Dendritic cell treated with granulocyte-macrophage colony-stimulating factor and Interleukin-4, amounts not matched to agents 40 ng/mL and 50 ng/mL, for 4 days (primary cell): ENCODE results near the gene SEC14L1.
"Not testable (repeated sequence)": the region's sequence is repeated elsewhere in the genome, so short reads cannot be mapped to it uniquely, and the experiment has no call there.

ENCODE experiments used
- H3K27ac Mint-ChIP-seq: one replicate; pipeline ENCODE4 v1.8.0; 2022; ENCODE audit warnings: mild to moderate bottlenecking, mixed read lengths
- H3K27me3 Mint-ChIP-seq: one replicate; pipeline ENCODE4 v1.8.0; 2022; ENCODE audit warnings: mild to moderate bottlenecking, mixed read lengths
- H3K36me3 Mint-ChIP-seq: one replicate; pipeline ENCODE4 v1.8.0; 2022; ENCODE audit warnings: low read depth, mixed read lengths
- H3K4me1 Mint-ChIP-seq: one replicate; pipeline ENCODE4 v1.8.0; 2022; ENCODE audit warnings: low read depth, mixed read lengths
- H3K4me3 Mint-ChIP-seq: one replicate; pipeline ENCODE4 v1.8.0; 2022; ENCODE audit warnings: mild to moderate bottlenecking, moderate library complexity, mixed read lengths
- H3K9me3 Mint-ChIP-seq: one replicate; pipeline ENCODE4 v1.8.0; 2022; ENCODE audit warnings: mixed read lengths
- intact Hi-C: fragments of 100-400 bp; cut with micrococcal nuclease; formaldehyde crosslinking; loops from one replicate; pipeline ENCODE4 v1.15.0; 2022

SEC14L1 gene

GRCh38 chr17:77142689-77143088, 1.9 kb downstream of the SEC14L1 start:
- Mint-ChIP-seq H3K27ac (no peak overlapping the region), H3K9me3 (peaks cover 6% of the 10 kb centered on the region), H3K36me3 (peaks cover 69% of the 10 kb centered on the region), H3K4me3 (peak overlapping the region; percentile 84), H3K27me3 (no peaks in the 10 kb centered on the region), H3K4me1 (peaks cover 61% of the 10 kb centered on the region)
- intact Hi-C loops: no loop called here

GRCh38 chr17:77143306-77143705, 2.5 kb downstream of the SEC14L1 start:
- Mint-ChIP-seq H3K27me3 (no peaks in the 10 kb centered on the region), H3K36me3 (peaks cover 69% of the 10 kb centered on the region), H3K4me3 (no peak overlapping the region), H3K4me1 (peaks cover 61% of the 10 kb centered on the region), H3K27ac (no peak overlapping the region), H3K9me3 (no peaks in the 10 kb centered on the region)
- intact Hi-C loops: no loop called here

GRCh38 chr17:77144227-77144626, 3.5 kb downstream of the SEC14L1 start:
- intact Hi-C loops: no loop called here
- Mint-ChIP-seq H3K4me1 (peaks cover 69% of the 10 kb centered on the region), H3K27ac (no peak overlapping the region), H3K36me3 (peaks cover 73% of the 10 kb centered on the region), H3K27me3 (no peaks in the 10 kb centered on the region), H3K9me3 (no peaks in the 10 kb centered on the region), H3K4me3 (no peak overlapping the region)

- Mint-ChIP-seq H3K27me3 (no peaks in the 10 kb centered on the region), H3K27ac (peak overlapping the region; percentile 55), H3K36me3 (peaks cover 82% of the 10 kb centered on the region), H3K4me1 (peaks cover 66% of the 10 kb centered on the region), H3K4me3 (peak overlapping the region; percentile 33), H3K9me3 (no peaks in the 10 kb centered on the region)
- intact Hi-C loops: no loop called here
Observed at GRCh38 chr17:77145224-77145611, 4.4 kb downstream of the SEC14L1 start.

GRCh38 chr17:77145612-77146245, 5.0 kb downstream of the SEC14L1 start:
- Mint-ChIP-seq H3K27ac (peak overlapping the region; percentile 55), H3K4me3 (peak overlapping the region; percentile 66), H3K4me1 (peaks cover 71% of the 10 kb centered on the region), H3K36me3 (peaks cover 87% of the 10 kb centered on the region), H3K9me3 (no peaks in the 10 kb centered on the region), H3K27me3 (no peaks in the 10 kb centered on the region)
- intact Hi-C loops: no loop called here

GRCh38 chr17:77146246-77146632, 5.5 kb downstream of the SEC14L1 start:
- Mint-ChIP-seq H3K27me3 (no peaks in the 10 kb centered on the region), H3K4me3 (peak overlapping the region; percentile 66), H3K27ac (peak overlapping the region; percentile 55), H3K36me3 (peaks cover 92% of the 10 kb centered on the region), H3K4me1 (peaks cover 74% of the 10 kb centered on the region), H3K9me3 (no peaks in the 10 kb centered on the region)
- intact Hi-C loops: no loop called here

GRCh38 chr17:77146882-77147281, 6.1 kb downstream of the SEC14L1 start:
- H3K36me3 Mint-ChIP-seq: peaks cover 95% of the 10 kb centered on the region
- intact Hi-C loops: no loop called here
- H3K27me3 Mint-ChIP-seq: no peaks in the 10 kb centered on the region
- H3K4me1 Mint-ChIP-seq: peaks cover 73% of the 10 kb centered on the region
- no peaks in the 10 kb centered on the region for H3K9me3 Mint-ChIP-seq
- H3K4me3 Mint-ChIP-seq: no peak overlapping the region
- no peak overlapping the region for H3K27ac Mint-ChIP-seq

GRCh38 chr17:77147357-77147801, 6.6 kb downstream of the SEC14L1 start:
- Mint-ChIP-seq H3K27me3 (no peaks in the 10 kb centered on the region), H3K36me3 (peaks cover 94% of the 10 kb centered on the region), H3K9me3 (no peaks in the 10 kb centered on the region), H3K4me1 (peaks cover 70% of the 10 kb centered on the region), H3K27ac (no peak overlapping the region), H3K4me3 (no peak overlapping the region)
- intact Hi-C loops: no loop called here

GRCh38 chr17:77148077-77148939, 7.5 kb downstream of the SEC14L1 start:
- Mint-ChIP-seq H3K4me3 (no peak overlapping the region), H3K27ac (peak overlapping the region; percentile 6), H3K36me3 (peaks cover 93% of the 10 kb centered on the region), H3K4me1 (peaks cover 69% of the 10 kb centered on the region), H3K9me3 (no peaks in the 10 kb centered on the region), H3K27me3 (no peaks in the 10 kb centered on the region)
- intact Hi-C loops: no loop called here

GRCh38 chr17:77148940-77149510, 8.3 kb downstream of the SEC14L1 start:
- H3K27ac Mint-ChIP-seq: peak overlapping the region; percentile 6
- peaks cover 93% of the 10 kb centered on the region for H3K36me3 Mint-ChIP-seq
- peaks cover 74% of the 10 kb centered on the region for H3K4me1 Mint-ChIP-seq
- intact Hi-C loops: no loop called here
- no peaks in the 10 kb centered on the region for H3K9me3 Mint-ChIP-seq
- H3K4me3 Mint-ChIP-seq: no peak overlapping the region
- H3K27me3 Mint-ChIP-seq: no peaks in the 10 kb centered on the region

GRCh38 chr17:77150196-77150595, 9.4 kb downstream of the SEC14L1 start:
- H3K36me3 Mint-ChIP-seq: peaks cover 92% of the 10 kb centered on the region
- H3K27ac Mint-ChIP-seq: no peak overlapping the region
- intact Hi-C loops: no loop called here
- no peaks in the 10 kb centered on the region for H3K27me3 Mint-ChIP-seq
- no peaks in the 10 kb centered on the region for H3K9me3 Mint-ChIP-seq
- H3K4me3 Mint-ChIP-seq: no peak overlapping the region
- H3K4me1 Mint-ChIP-seq: peaks cover 80% of the 10 kb centered on the region

GRCh38 chr17:77151186-77151585, 10.4 kb downstream of the SEC14L1 start:
- peaks cover 92% of the 10 kb centered on the region for H3K36me3 Mint-ChIP-seq
- no peaks in the 10 kb centered on the region for H3K27me3 Mint-ChIP-seq
- H3K4me1 Mint-ChIP-seq: peaks cover 80% of the 10 kb centered on the region
- intact Hi-C loops: no loop called here
- no peak overlapping the region for H3K4me3 Mint-ChIP-seq
- no peaks in the 10 kb centered on the region for H3K9me3 Mint-ChIP-seq
- H3K27ac Mint-ChIP-seq: no peak overlapping the region

GRCh38 chr17:77152056-77152455, 11.3 kb downstream of the SEC14L1 start:
- not testable (repeated sequence) for H3K27ac Mint-ChIP-seq
- Mint-ChIP-seq H3K4me1 (peaks cover 75% of the 10 kb centered on the region), H3K36me3 (peaks cover 93% of the 10 kb centered on the region)

GRCh38 chr17:77153472-77153871, 12.7 kb downstream of the SEC14L1 start:
- peaks cover 92% of the 10 kb centered on the region for H3K36me3 Mint-ChIP-seq
- H3K27me3 Mint-ChIP-seq: no peaks in the 10 kb centered on the region
- no peak overlapping the region for H3K4me3 Mint-ChIP-seq
- no peaks in the 10 kb centered on the region for H3K9me3 Mint-ChIP-seq
- H3K27ac Mint-ChIP-seq: no peak overlapping the region
- peaks cover 67% of the 10 kb centered on the region for H3K4me1 Mint-ChIP-seq
- intact Hi-C loops: no loop called here

More at GRCh38 chr17:77152056-77152455, 11.3 kb downstream of the SEC14L1 start:
- intact Hi-C loops, H3K4me3 Mint-ChIP-seq, H3K9me3 Mint-ChIP-seq, H3K27me3 Mint-ChIP-seq: not testable (repeated sequence)
